ENCODE results near the gene CES3.
"Not testable (repeated sequence)": the region's sequence is repeated elsewhere in the genome, so short reads cannot be mapped to it uniquely, and the experiment has no call there.

Gene CES3

DNA sequence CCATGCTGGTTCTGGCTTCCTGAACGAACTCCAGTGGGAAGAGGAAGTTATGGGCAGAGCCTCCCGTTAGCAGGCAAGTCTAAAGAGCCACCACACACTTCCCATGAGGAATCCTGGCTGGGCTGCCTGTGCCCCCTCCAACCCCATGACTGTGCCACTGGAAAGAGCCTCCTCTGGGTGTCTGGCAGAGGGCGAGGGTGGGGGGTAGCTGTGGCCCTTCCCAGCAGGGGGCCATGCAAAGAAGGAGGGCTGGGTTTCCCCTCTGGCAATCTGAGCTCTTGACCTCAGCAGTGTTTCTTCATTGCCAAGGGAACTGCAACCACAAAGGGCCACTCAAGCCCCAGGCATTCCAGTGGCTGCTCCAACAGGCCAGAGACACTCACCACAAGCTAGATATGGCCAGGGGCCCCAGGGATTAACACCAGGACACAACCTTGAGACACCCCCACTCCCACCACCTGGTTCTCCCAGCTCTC lies 34.1 kb upstream of the CES3 start:
- Histone ChIP-seq H3K27me3 (ENCODE audit: control insufficient read depth, insufficient read depth, low read length, poor library complexity, severe bottlenecking) (peaks cover 45% of the 10 kb centered on the region), H3K4me3 (ENCODE audit: insufficient read depth, low read depth, low read length) (no peak overlapping the region), H3K9me3 (ENCODE audit: control insufficient read depth, low read length) (no peaks in the 10 kb centered on the region), H3K27ac (ENCODE audit: insufficient read depth, low read depth, low read length, poor library complexity, severe bottlenecking) (no peak overlapping the region), H3K4me1 (ENCODE audit: control insufficient read depth, insufficient read depth, low read length) (peaks cover 14% of the 10 kb centered on the region), H3K36me3 (ENCODE audit: control insufficient read depth, insufficient read depth, low read length) (no peaks in the 10 kb centered on the region)
- 73 to 80% methylated on average over 3 of the region's 3 CpGs for WGBS, 2 experiments

DNA sequence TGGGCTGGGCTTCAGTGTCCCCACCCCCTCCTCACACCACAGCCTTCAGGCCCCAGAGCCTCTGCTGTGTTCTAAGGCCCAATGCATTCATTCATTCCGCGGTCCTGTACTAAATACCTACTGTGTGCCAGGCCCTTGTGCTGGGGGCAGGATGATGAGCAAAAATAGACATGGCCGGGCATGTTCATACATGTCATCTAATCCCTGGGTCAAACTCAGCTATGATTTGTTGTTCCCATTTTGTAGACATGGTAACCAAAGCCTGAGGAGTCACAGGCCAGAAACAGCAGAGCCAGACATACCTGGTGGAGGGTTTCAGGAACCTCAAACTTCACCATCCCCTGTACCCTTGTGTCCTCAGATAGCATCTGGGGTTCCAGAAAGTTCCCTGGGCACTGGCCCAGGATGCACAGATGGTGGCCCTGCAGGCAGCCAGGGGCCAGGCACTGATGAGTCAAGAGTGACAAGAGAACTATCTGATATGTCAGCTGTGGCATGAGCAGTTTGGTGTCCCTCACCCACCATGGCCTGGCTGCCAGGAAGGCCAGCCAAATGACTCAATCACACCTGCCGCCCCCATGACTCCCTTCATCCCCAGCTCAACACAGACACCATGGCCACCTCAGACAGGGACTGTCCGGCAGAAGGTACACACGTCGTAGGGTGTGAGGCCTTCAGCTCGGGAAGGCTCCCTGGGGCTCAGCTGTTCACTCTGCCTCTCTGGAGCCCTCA lies 33.0 kb upstream of the CES3 start:
- H3K27ac ChIP-seq (ENCODE audit: insufficient read depth, low read depth, low read length, poor library complexity, severe bottlenecking), result no peak overlapping the region
- H3K27me3 ChIP-seq (ENCODE audit: control insufficient read depth, insufficient read depth, low read length, poor library complexity, severe bottlenecking), result peaks cover 44% of the 10 kb centered on the region
- H3K4me3 ChIP-seq (ENCODE audit: insufficient read depth, low read depth, low read length), result no peak overlapping the region
- no peaks in the 10 kb centered on the region for H3K36me3 ChIP-seq (ENCODE audit: control insufficient read depth, insufficient read depth, low read length)
- no peaks in the 10 kb centered on the region for H3K9me3 ChIP-seq (ENCODE audit: control insufficient read depth, low read length)
- H3K4me1 ChIP-seq (ENCODE audit: control insufficient read depth, insufficient read depth, low read length), result peaks cover 15% of the 10 kb centered on the region
- WGBS, 2 experiments, result 96% methylated on average over 8 of the region's 8 CpGs

DNA sequence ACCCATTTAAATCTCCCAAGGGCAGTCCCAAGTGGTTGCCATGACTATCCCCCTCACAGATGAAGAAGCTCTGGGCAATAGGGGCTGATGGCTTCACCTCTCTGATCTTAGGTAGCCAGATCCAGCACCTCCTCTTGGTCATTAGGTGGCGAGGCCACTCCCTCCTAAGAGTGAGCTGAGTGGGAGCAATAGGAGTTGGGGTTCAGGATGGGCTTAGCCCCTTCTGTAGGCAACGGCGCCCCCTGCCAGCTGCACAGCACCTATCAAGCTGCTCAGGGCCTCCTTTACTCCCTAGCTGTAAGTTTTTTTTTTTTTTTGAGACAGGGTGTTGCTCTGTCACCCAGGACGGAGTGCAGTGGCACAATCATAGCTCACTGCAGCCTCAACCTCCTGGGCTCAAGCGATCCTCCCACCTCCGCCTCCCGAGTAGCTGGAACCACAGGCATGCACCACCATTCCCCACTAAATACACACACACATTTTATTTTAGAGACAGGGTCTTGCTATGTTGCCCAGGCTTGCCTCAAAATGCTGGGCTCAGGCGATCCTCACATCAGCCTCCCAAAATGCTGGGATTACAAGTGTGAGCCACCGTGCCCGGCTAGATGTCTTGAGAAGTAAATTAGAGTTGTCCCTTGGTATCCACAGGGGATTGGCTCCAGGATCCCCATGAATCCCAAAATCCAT lies 32.2 kb upstream of the CES3 start:
- no peak overlapping the region for H3K27ac ChIP-seq (ENCODE audit: insufficient read depth, low read depth, low read length, poor library complexity, severe bottlenecking)

DNA sequence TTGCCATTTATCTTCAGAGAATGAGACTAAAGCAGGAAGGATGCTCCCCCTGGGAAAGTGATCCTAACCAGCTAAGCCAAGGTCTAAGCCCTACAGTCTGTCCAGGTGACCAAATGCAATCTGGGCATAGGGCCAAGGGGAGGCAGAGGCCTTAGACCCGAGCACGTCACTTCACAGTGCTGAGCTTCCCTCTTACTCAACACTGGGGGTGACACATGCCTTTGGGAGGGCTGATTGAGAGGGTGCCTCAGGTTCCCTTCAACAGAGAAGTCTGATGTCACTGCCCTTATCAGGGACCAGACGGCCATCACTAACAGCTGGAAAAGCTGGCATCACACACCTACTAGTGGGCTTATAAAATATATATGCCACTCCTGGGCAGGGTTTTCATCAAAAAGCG lies 30.9 kb upstream of the CES3 start:
- WGBS, 2 experiments, result 93 to 94% methylated on average over 4 of the region's 4 CpGs
- no peaks in the 10 kb centered on the region for H3K9me3 ChIP-seq (ENCODE audit: control insufficient read depth, low read length)
- H3K27ac ChIP-seq (ENCODE audit: insufficient read depth, low read depth, low read length, poor library complexity, severe bottlenecking), result no peak overlapping the region
- no peak overlapping the region for H3K4me3 ChIP-seq (ENCODE audit: insufficient read depth, low read depth, low read length)
- H3K36me3 ChIP-seq (ENCODE audit: control insufficient read depth, insufficient read depth, low read length), result no peaks in the 10 kb centered on the region
- H3K27me3 ChIP-seq (ENCODE audit: control insufficient read depth, insufficient read depth, low read length, poor library complexity, severe bottlenecking), result peaks cover 23% of the 10 kb centered on the region
- peaks cover 21% of the 10 kb centered on the region for H3K4me1 ChIP-seq (ENCODE audit: control insufficient read depth, insufficient read depth, low read length)

More for the DNA sequence above, 32.2 kb upstream of the CES3 start:
- no peaks in the 10 kb centered on the region for H3K36me3 ChIP-seq (ENCODE audit: control insufficient read depth, insufficient read depth, low read length)
- 84% methylated on average over 10 of the region's 10 CpGs for WGBS, 2 experiments
- no peak overlapping the region for H3K4me3 ChIP-seq (ENCODE audit: insufficient read depth, low read depth, low read length)
- H3K4me1 ChIP-seq (ENCODE audit: control insufficient read depth, insufficient read depth, low read length), result peaks cover 21% of the 10 kb centered on the region
- no peaks in the 10 kb centered on the region for H3K9me3 ChIP-seq (ENCODE audit: control insufficient read depth, low read length)
- peaks cover 37% of the 10 kb centered on the region for H3K27me3 ChIP-seq (ENCODE audit: control insufficient read depth, insufficient read depth, low read length, poor library complexity, severe bottlenecking)

DNA sequence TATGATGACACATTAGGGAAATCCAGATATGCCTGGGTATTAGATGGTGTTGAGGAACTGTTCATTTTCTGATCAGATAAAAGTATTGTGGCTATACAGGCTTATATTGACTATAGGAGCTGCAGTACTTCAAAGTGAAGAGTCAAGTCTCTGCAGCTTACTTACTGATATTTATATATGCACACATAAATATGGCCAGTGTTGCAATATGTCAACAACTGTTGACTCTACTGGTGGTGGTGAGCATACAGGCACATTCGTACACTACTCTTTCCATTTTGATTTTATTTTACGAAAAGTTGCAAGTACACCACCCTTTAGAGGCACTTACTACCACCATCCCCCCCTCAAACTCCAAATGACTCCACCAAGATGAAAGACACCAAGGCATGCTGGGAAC lies 29.4 kb upstream of the CES3 start:
- Histone ChIP-seq H3K4me1 (ENCODE audit: control insufficient read depth, insufficient read depth, low read length) (peaks cover 13% of the 10 kb centered on the region), H3K27me3 (ENCODE audit: control insufficient read depth, insufficient read depth, low read length, poor library complexity, severe bottlenecking) (peaks cover 8% of the 10 kb centered on the region), H3K36me3 (ENCODE audit: control insufficient read depth, insufficient read depth, low read length) (no peaks in the 10 kb centered on the region), H3K9me3 (ENCODE audit: control insufficient read depth, low read length) (no peaks in the 10 kb centered on the region), H3K4me3 (ENCODE audit: insufficient read depth, low read depth, low read length) (no peak overlapping the region), H3K27ac (ENCODE audit: insufficient read depth, low read depth, low read length, poor library complexity, severe bottlenecking) (no peak overlapping the region)
- 97 to 98% methylated on average over 2 of the region's 2 CpGs for WGBS, 2 experiments

DNA sequence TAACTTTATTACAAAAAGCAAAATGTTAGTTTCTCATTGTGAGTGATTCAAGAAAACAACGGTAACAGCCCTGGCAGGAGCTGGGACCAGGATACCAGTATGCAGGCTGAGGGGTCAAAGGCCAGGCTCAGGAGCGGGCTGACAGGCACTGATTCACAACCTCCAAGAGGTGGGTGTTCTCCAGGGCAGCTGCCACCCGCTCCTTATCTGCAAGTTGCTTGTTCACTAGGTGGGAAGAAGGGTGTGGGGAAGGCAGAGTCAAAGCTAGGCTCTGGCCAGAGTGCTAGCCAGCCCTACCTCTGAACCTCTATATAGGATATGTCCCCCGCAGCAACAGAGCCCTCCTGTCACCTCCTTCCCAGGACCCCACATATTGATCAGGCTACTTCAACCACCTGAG lies 29.0 kb upstream of the CES3 start:
- no peak overlapping the region for H3K4me3 ChIP-seq (ENCODE audit: insufficient read depth, low read depth, low read length)

DNA sequence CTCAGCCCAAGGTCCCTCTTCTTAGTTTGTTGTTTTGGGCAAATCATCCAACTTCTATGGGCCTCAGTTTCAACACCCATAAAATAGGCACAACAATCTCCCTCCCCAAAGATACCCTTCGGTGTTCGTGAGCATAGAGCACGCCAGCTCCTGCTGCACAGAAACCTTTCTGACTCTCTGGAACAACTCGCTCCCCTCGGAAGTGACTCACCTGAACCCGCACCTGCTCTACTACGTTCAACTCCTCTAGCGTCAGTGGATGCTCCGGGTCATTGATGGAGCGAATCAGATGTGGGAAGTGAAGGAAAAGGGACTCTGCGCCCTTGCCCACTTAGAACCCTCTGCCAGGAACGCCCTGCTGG lies 27.3 kb upstream of the CES3 start:
- Histone ChIP-seq H3K4me3 (ENCODE audit: insufficient read depth, low read depth, low read length) (peak overlapping the region; percentile 62), H3K27me3 (ENCODE audit: control insufficient read depth, insufficient read depth, low read length, poor library complexity, severe bottlenecking) (no peaks in the 10 kb centered on the region), H3K4me1 (ENCODE audit: control insufficient read depth, insufficient read depth, low read length) (peaks cover 7% of the 10 kb centered on the region), H3K9me3 (ENCODE audit: control insufficient read depth, low read length) (no peaks in the 10 kb centered on the region), H3K27ac (ENCODE audit: insufficient read depth, low read depth, low read length, poor library complexity, severe bottlenecking) (no peak overlapping the region), H3K36me3 (ENCODE audit: control insufficient read depth, insufficient read depth, low read length) (no peaks in the 10 kb centered on the region)
- WGBS, 2 experiments, result 3 to 6% methylated on average over 12 of the region's 12 CpGs

More for the DNA sequence above, 29.0 kb upstream of the CES3 start:
- H3K4me1 ChIP-seq (ENCODE audit: control insufficient read depth, insufficient read depth, low read length), result peaks cover 9% of the 10 kb centered on the region
- H3K9me3 ChIP-seq (ENCODE audit: control insufficient read depth, low read length), result no peaks in the 10 kb centered on the region
- no peak overlapping the region for H3K27ac ChIP-seq (ENCODE audit: insufficient read depth, low read depth, low read length, poor library complexity, severe bottlenecking)
- no peaks in the 10 kb centered on the region for H3K36me3 ChIP-seq (ENCODE audit: control insufficient read depth, insufficient read depth, low read length)
- peaks cover 4% of the 10 kb centered on the region for H3K27me3 ChIP-seq (ENCODE audit: control insufficient read depth, insufficient read depth, low read length, poor library complexity, severe bottlenecking)
- 92 to 94% methylated on average over 4 of the region's 4 CpGs for WGBS, 2 experiments

DNA sequence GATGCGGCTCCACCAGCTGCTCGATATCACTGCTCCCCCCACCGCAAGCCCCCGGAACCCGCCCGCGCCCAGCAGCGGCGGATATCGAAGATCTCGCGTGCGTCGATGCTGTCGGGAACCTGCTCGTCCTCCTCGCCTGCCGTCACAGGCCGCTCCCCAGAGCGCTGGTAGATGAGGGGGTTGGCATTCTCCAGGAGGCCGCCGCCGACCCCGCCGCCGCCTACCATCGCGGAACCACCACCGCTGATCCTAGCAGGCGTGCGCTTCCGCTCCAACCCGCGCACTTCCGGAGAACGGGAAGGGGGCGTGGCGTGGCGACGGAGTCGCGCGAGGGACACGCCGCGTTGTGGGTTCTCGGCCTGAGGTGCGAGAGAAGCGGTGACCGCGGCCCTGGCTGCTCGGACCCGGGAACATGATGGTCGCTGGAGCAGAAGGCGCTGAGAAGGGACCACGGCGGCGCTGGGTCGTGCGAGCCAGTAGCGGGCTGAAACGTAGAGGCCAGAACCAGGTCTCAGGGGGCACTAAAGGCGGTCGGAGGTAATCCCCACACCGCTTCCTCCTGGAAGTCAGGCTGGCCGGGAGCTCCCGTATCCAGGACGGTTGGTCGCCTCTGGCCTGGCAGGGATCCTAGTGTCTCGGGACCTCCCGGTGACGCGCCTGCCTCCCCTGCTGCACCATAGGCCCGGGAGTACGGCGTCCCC lies 26.8 kb upstream of the CES3 start, which contains the start of gene CIAO2B:
CIAO2B (minus strand) TSS at position 265 of the 701 bp plus-strand sequence; CDS start at position 227, 38 bp downstream.
- Histone ChIP-seq H3K27ac (ENCODE audit: insufficient read depth, low read depth, low read length, poor library complexity, severe bottlenecking) (no peak within 1 kb of the TSS), H3K36me3 (ENCODE audit: control insufficient read depth, insufficient read depth, low read length) (no peaks in the 10 kb centered on the region), H3K9me3 (ENCODE audit: control insufficient read depth, low read length) (no peaks in the 10 kb centered on the region), H3K4me3 (ENCODE audit: insufficient read depth, low read depth, low read length) (peak within 1 kb of the TSS; percentile 62), H3K27me3 (ENCODE audit: control insufficient read depth, insufficient read depth, low read length, poor library complexity, severe bottlenecking) (no peaks in the 10 kb centered on the region), H3K4me1 (ENCODE audit: control insufficient read depth, insufficient read depth, low read length) (peaks cover 7% of the 10 kb centered on the region)
- WGBS, 2 experiments, result 0% methylated on average over 76 of the region's 76 CpGs

DNA sequence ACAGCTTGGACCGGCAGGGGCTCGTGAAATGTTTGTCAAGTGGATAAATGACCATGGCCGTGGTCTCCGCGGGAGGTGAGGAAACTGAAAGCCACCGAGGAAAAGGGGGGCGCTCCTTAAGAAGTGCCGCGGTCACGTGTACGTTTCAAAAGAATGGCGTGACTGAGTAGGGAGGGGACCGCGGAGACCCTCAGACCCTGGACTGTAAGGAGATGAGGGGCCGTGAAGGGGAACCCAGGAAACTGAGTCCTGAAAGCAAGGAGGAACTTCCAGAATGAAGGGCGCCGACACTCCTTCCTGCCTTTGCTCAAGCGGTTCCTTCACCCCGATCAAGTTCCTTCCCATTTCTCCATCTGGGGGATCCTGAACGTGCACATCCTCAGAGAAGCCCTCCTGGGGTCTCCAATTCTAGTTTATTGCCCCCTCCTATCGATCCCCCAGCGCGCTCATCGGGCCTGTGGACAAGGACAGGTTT lies 26.2 kb upstream of the CES3 start:
- not testable (repeated sequence) for H3K27ac ChIP-seq (ENCODE audit: insufficient read depth, low read depth, low read length, poor library complexity, severe bottlenecking)

More for the DNA sequence above, 26.2 kb upstream of the CES3 start:
- H3K36me3 ChIP-seq (ENCODE audit: control insufficient read depth, insufficient read depth, low read length); H3K4me1 ChIP-seq (ENCODE audit: control insufficient read depth, insufficient read depth, low read length); H3K27me3 ChIP-seq (ENCODE audit: control insufficient read depth, insufficient read depth, low read length, poor library complexity, severe bottlenecking); H3K9me3 ChIP-seq (ENCODE audit: control insufficient read depth, low read length): not testable (repeated sequence)
- H3K4me3 ChIP-seq (ENCODE audit: insufficient read depth, low read depth, low read length), result peak overlapping the region; percentile 62
- WGBS, 2 experiments, result 10 to 11% methylated on average over 15 to 19 of the region's 24 CpGs

All from ectodermal cell (in vitro differentiated cells).